Endothelial cell (in vitro differentiated cells): ENCODE data around the gene PPY. TPM values are rescaled to one million over a fixed set of nuclear protein-coding genes. Genes with fewer than 3 reads are reported as not detected.
"Not testable (repeated sequence)": the region's sequence is repeated elsewhere in the genome, so short reads cannot be mapped to it uniquely, and the experiment has no call there.

Experiments used
- DNase-seq: peaks from one replicate; pipeline ENCODE4 v3.0.0; 2021; ENCODE audit warnings: low spot score
- H3K27ac Mint-ChIP-seq: one replicate; pipeline ENCODE4 v1.8.0; 2021; ENCODE audit warnings: mixed read lengths, inconsistent platforms; ENCODE audit not compliant: unreplicated experiment
- H3K27me3 Mint-ChIP-seq: one replicate; pipeline ENCODE4 v1.8.0; 2021; ENCODE audit warnings: mild to moderate bottlenecking, moderate library complexity, mixed read lengths, inconsistent platforms; ENCODE audit not compliant: unreplicated experiment
- H3K36me3 Mint-ChIP-seq: one replicate; pipeline ENCODE4 v1.8.0; 2021; ENCODE audit warnings: mild to moderate bottlenecking, low read depth, mixed read lengths, inconsistent platforms; ENCODE audit not compliant: unreplicated experiment
- H3K4me1 Mint-ChIP-seq: one replicate; pipeline ENCODE4 v1.8.0; 2021; ENCODE audit warnings: mild to moderate bottlenecking, mixed read lengths, inconsistent platforms; ENCODE audit not compliant: unreplicated experiment
- H3K4me3 Mint-ChIP-seq: one replicate; pipeline ENCODE4 v1.8.0; 2021; ENCODE audit warnings: mild to moderate bottlenecking, mixed read lengths, inconsistent platforms; ENCODE audit not compliant: unreplicated experiment
- H3K9me3 Mint-ChIP-seq: one replicate; pipeline ENCODE4 v1.8.0; 2021; ENCODE audit warnings: mixed read lengths, inconsistent platforms; ENCODE audit not compliant: unreplicated experiment
- total RNA-seq: library from RNA; stranded (reverse); fragmentation: NEBNext Ultra II Directional; extraction: Animal tissue kit (Norgen Biotek cat#: 25700); gene quantifications from one replicate; pipeline ENCODE4 v1.2.1, GENCODE V29; 2021; ENCODE audit not compliant: unreplicated experiment
- TF ChIP-seq, protein P1 (sequence below): fragments of 200-600 bp; sonication (generic); IDR thresholded peaks from one replicate; pipeline ENCODE4 v1.5.0; 2021; ENCODE audit warnings: antibody characterized with exemption; ENCODE audit not compliant: unreplicated experiment

Gene PPY
- total RNA-seq, 1 donor from 2014 or later, result not detected

GRCh38 chr17:43974382-43975266 is 32.3 kb upstream of the PPY start:
- no peak overlapping the region for H3K4me3 Mint-ChIP-seq
- H3K9me3 Mint-ChIP-seq, result no peaks in the 10 kb centered on the region
- TF ChIP-seq, protein P1, sequence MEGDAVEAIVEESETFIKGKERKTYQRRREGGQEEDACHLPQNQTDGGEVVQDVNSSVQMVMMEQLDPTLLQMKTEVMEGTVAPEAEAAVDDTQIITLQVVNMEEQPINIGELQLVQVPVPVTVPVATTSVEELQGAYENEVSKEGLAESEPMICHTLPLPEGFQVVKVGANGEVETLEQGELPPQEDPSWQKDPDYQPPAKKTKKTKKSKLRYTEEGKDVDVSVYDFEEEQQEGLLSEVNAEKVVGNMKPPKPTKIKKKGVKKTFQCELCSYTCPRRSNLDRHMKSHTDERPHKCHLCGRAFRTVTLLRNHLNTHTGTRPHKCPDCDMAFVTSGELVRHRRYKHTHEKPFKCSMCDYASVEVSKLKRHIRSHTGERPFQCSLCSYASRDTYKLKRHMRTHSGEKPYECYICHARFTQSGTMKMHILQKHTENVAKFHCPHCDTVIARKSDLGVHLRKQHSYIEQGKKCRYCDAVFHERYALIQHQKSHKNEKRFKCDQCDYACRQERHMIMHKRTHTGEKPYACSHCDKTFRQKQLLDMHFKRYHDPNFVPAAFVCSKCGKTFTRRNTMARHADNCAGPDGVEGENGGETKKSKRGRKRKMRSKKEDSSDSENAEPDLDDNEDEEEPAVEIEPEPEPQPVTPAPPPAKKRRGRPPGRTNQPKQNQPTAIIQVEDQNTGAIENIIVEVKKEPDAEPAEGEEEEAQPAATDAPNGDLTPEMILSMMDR, result no peak
- no peaks in the 10 kb centered on the region for H3K4me1 Mint-ChIP-seq
- DNase-seq, result no peak
- peaks cover 2% of the 10 kb centered on the region for H3K27me3 Mint-ChIP-seq
- H3K27ac Mint-ChIP-seq, result no peak overlapping the region
- no peaks in the 10 kb centered on the region for H3K36me3 Mint-ChIP-seq

- H3K27me3 Mint-ChIP-seq, H3K27ac Mint-ChIP-seq, H3K4me3 Mint-ChIP-seq, DNase-seq, H3K9me3 Mint-ChIP-seq, H3K4me1 Mint-ChIP-seq, H3K36me3 Mint-ChIP-seq: not testable (repeated sequence)
These were observed 30.4 kb upstream of the PPY start for GRCh38 chr17:43972444-43973212.

- not testable (repeated sequence) for H3K9me3 Mint-ChIP-seq, H3K27me3 Mint-ChIP-seq, DNase-seq, H3K36me3 Mint-ChIP-seq, H3K4me1 Mint-ChIP-seq, H3K27ac Mint-ChIP-seq, H3K4me3 Mint-ChIP-seq
These were observed 29.2 kb upstream of the PPY start for GRCh38 chr17:43971436-43971835.

DNA sequence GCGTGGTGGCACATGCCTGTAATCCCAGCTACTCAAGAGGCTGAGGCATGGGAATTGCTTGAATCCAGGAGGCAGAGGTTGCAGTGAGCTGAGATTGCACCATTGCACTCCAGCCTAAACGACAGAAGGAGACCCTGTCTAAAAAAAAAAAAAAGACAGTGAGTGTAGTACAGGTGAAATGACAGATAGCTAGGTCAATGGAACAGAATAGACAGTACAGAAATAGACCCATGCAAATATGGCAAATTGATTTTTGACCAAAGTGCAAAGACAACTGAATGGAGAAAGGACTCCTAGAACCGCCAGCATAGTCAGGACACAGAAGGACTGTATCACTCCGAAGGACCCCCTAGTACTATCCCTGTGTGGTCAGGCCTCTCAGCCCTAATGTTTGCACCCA is 28.1 kb upstream of the PPY start:
- TF ChIP-seq, protein P1, result no peak
- H3K4me3 Mint-ChIP-seq, result no peak overlapping the region
- no peaks in the 10 kb centered on the region for H3K36me3 Mint-ChIP-seq
- H3K9me3 Mint-ChIP-seq, result no peaks in the 10 kb centered on the region
- H3K27me3 Mint-ChIP-seq, result peaks cover 6% of the 10 kb centered on the region
- H3K4me1 Mint-ChIP-seq, result no peaks in the 10 kb centered on the region
- no peak for DNase-seq
- no peak overlapping the region for H3K27ac Mint-ChIP-seq

DNA sequence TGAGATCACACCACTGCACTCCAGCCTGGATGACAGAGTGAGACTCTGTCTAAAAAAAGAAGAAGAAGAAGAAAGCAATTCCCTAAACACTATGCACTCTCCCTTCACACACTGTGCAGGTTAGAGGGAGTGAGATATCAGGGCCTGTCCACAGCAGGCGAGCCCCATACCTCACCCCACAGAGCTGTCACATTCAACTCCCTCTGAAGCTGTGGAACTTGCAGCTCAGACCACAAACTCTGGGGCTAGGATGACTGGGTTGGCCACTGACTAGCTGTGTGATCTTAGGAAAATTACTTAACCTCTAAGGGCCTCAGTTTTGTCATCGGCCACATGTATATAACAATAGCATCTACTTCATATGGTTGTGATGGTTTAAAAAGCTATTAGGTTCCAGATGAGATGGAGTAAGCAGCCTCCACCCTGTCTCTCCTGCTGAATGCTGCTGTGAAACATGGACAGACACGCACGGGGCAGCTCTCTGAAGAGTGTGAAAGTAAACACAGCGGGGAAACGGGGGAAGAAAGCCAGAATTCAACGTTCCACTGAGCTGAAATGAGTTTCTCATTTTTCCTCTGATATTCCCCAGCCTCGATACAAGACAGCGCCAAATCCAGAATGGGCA is 25.1 kb upstream of the PPY start:
- Mint-ChIP-seq H3K27ac (no peak overlapping the region), H3K27me3 (peaks cover 6% of the 10 kb centered on the region), H3K4me1 (no peaks in the 10 kb centered on the region), H3K36me3 (no peaks in the 10 kb centered on the region), H3K9me3 (no peaks in the 10 kb centered on the region), H3K4me3 (no peak overlapping the region)
- TF ChIP-seq, protein P1, result no peak
- DNase-seq, result no peak
